OCI-M1 (cell line): ENCODE measurements around the gene LGI2.
A peak's percentile ranks its signal among the peaks of the same experiment; 100 is the strongest.
"Not testable (repeated sequence)": the region's sequence is repeated elsewhere in the genome, so short reads cannot be mapped to it uniquely, and the experiment has no call there.

ENCODE experiments used
- DNase-seq: peaks from one replicate; lab custom pipeline; 2025; lab: John Stamatoyannopoulos, UW

Gene LGI2

GRCh38 chr4:25050370-25051078 is 19.8 kb upstream of the LGI2 start:
- peak; percentile 56 for DNase-seq

GRCh38 chr4:25043548-25043947 is 12.8 kb upstream of the LGI2 start:
- no peak for DNase-seq

GRCh38 chr4:25033526-25033925 is 2.8 kb upstream of the LGI2 start:
- no peak for DNase-seq

GRCh38 chr4:25032126-25032525 is 1.4 kb upstream of the LGI2 start:
- DNase-seq = no peak

- no peak for DNase-seq
Measured at GRCh38 chr4:25031077-25031621, 403 bp upstream of the LGI2 start.

- no peak for DNase-seq
Measured at GRCh38 chr4:25029479-25030276, 1.1 kb downstream of the LGI2 start.

GRCh38 chr4:25028851-25029250 is 1.9 kb downstream of the LGI2 start:
- no peak for DNase-seq

GRCh38 chr4:25022766-25023165 is 8.0 kb downstream of the LGI2 start:
- DNase-seq = no peak

- DNase-seq = no peak
Measured at GRCh38 chr4:25021216-25021615, 9.5 kb downstream of the LGI2 start.

- DNase-seq = no peak
Measured at GRCh38 chr4:25020236-25020635, 10.5 kb downstream of the LGI2 start.

- no peak for DNase-seq
Measured at GRCh38 chr4:25019501-25019900, 11.2 kb downstream of the LGI2 start.

- no peak for DNase-seq
Measured at GRCh38 chr4:25015012-25015411, 15.7 kb downstream of the LGI2 start.

- DNase-seq = not testable (repeated sequence)
Measured at GRCh38 chr4:25014662-25014983, 16.1 kb downstream of the LGI2 start.

- no peak for DNase-seq
Measured at GRCh38 chr4:25013756-25014661, 16.7 kb downstream of the LGI2 start.

GRCh38 chr4:25012655-25013054 is 18.1 kb downstream of the LGI2 start:
- no peak for DNase-seq

GRCh38 chr4:25011135-25011866 is 19.4 kb downstream of the LGI2 start:
- DNase-seq = no peak

- DNase-seq = no peak
Measured at GRCh38 chr4:25007598-25007997, 23.1 kb downstream of the LGI2 start.

- DNase-seq = no peak
Measured at GRCh38 chr4:25002681-25003080, 28.1 kb downstream of the LGI2 start.

GRCh38 chr4:25001509-25001908 is 29.2 kb downstream of the LGI2 start:
- DNase-seq = no peak

GRCh38 chr4:25000639-25001038 is 30.1 kb downstream of the LGI2 start:
- DNase-seq = no peak

GRCh38 chr4:24999392-25000089 is 31.2 kb downstream of the LGI2 start:
- no peak for DNase-seq
